Posterior vena cava (tissue), 2 donors: ENCODE data around the gene CACFD1. TPM values are rescaled to one million over a fixed set of nuclear protein-coding genes. Genes with fewer than 3 reads are reported as not detected.

Experiments used
- DNase-seq: peaks from one replicate; pipeline ENCODE4 v3.0.0-alpha.2; 2020; ENCODE audit warnings: low spot score
- intact Hi-C, 2 donors: fragments of 100-400 bp; cut with DNase I; formaldehyde crosslinking; loops; one replicate each; pipeline versions ENCODE4 v1.14.1 to v1.14.2; 2022 to 2023
- total RNA-seq, 2 donors: library from RNA; stranded (reverse); fragmentation: NEBNext Ultra II Directional; extraction: Animal tissue kit (Norgen Biotek cat#: 25700); gene quantifications; one replicate each; pipeline ENCODE4 v1.2.1, GENCODE V29; 2021
- donor health status: DM: yes; HTN: yes; CAD: no.
- donor health status: DM: yes; HTN: yes; CAD: no.

CACFD1 gene
- total RNA-seq, 2 donors from 2014 or later, result 11.7 to 13.4 TPM

DNA sequence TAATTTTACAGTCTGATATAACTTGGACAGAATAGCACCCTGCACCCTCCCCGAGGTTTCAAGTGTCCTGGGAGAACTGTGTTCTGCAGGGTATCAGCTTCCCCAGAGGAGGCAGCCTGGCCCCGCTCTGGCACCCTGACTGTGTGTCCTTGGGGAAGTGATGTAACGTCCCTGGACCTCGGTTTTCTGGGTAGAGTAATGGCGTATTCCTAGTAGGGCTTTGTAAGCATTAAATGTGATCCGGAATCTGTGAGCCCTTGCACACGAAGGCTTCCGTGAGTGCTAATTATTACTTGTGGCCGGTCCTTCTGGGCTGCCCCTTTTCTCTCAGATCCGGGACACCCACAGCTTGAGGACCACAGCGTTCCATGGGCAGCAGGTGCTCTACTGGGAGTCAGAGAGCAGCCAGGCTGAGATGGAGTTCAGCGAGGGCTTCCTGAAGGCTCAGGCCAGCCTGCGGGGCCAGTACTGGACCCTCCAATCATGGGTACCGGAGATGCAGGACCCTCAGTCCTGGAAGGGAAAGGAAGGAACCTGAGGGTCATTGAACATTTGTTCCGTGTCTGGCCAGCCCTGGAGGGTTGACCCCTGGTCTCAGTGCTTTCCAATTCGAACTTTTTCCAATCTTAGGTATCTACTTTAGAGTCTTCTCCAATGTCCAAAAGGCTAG lies 1.0 kb upstream of the CACFD1 start:
- no peak for DNase-seq
- intact Hi-C loops, result no loop called here

DNA sequence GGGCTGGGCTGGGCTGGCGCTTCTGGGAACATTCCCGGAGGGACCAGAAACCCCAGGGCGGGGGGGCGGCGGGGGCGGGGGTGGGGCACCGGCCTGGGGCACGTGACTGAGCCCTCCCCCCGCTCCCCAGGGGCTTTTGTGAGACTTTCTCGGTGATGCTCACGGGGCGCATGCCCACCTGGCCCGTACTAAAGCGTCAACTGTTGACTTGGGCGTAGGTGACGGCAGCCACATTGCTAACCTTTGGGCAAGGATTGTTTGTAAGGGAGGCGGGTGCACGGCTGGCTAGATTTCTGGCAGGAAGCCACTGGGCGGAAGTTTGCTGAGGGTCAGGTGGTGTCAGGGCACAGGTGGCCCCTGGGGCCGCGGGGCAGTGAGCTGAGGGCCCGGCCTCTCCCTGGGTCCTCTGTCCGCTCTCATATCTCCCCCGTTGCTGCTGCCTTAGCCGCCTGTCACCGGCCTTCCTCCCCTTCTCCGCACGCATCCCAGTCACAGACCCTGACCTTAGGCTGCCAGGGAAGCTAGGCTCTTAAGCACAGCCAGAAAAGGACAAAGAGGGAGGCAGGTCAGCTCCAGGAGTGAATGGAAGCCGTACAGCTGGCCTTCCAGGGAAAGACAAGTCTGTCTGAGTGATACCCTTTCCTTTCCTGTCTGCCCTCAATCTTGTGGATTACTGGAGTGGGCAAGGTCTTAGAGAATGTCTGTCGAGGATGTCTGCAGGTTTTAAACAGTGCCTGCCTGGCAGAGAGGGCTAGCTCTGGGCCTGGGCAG lies 812 bp downstream of the CACFD1 start:
- intact Hi-C loops, result no loop called here
- no peak for DNase-seq

DNA sequence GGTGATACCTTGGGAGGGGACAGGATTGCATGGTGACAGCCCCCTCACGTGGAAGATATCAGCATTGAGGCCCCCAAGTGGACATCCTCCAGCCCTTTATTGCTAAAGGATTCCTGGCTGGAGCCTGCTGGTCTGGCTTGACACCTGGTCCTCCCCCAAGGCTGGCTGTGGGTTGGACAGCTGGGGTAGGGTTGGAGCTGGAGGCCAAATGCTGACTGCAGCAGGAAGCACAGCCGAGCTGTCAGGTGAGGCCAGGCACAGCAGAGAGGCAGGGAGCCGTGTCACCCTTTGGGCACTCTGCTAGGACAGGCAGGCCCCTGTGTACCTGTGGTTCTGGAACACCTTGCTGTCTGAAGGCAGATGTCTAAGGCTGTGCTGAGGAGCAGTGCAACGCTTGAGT lies 2.2 kb downstream of the CACFD1 start:
- DNase-seq, result no peak
- intact Hi-C loops, result no loop called here

DNA sequence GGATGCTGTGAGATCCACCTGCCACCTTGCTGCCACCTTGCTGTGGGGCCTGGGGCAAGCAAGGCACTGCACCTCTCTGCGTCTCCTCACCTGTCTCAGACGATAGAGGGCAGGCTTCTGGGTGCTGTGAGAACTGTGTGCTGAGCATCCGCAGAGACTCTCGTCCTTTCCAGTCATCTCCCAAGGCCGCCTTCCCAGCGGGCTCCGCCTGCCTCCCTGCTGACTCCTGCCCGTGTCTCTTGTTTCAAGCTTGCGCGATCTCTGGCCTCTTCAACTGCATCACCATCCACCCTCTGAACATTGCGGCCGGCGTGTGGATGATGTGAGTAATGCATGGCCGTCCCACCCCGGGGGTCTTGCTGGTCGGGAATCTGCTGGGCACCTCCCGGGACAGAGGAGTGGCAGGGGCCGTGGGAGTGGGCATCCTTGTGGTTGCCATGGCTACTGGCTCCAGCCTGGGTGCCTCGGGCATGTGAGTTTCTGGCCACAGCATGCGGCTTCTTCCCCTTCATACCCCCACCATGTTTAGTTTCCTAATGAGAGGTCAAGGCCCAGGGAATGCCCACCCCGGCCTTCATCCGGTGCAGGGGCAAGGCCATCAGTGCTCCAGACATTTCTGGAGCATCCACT lies 3.6 kb downstream of the CACFD1 start:
- DNase-seq, result no peak
- intact Hi-C loops, result no loop called here

DNA sequence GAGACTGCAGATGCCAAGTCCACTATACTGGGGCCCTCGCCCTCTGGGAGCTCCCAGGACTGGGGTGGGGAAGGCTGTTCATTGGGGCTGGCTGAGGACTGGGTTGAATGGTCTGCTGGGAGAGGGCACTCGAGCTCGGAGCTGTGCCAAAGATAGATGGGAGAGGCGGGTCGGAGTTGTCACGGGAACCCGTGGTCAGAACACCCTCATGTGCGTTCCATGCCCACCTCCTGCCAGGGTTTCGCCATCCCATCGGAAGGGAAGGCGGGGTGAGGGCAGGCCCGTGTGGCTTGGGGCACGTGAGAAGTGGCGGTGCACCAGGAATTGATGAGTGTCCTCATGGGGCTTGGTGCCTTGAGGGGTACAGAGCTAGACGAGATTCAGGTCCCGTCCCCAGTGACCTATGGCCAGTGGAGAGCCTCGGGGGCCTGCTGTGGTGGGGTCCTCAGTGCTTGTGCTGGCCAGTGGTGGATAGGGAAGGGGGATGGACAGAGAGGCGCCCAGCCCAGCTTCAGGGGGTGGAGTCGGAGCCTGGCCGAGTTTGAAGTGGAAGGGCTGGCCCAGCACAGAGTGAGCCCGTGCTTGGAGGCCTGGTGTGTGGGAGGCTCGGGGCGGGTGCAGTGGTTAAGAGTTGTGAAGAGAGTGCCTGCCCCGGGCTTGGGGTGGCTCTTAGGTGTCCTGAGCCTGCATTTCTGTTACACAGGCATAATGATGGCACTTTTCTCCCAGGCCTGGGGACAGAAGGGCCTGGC lies 4.3 kb downstream of the CACFD1 start:
- no peak for DNase-seq

DNA sequence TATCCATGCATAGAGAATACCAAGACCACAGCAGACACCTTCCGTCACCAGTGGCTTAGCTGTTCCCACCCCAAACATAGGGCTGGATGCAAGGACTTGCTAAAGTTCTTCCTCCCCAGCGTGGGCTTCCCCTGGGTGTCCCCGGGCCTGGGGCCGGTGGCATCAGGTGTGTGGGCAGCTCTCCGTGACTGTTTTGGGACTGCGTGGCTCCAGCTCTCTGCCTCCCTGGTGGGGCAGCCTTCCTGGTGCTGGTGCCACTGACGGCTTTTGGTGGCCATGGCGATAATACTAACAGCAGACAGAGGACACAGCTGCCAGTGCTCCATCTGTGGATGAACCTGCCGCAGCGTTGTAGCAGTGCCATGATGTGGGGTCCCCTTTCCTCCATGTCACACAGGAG lies 4.9 kb downstream of the CACFD1 start:
- no peak for DNase-seq
- intact Hi-C loops, result no loop called here

More for the DNA sequence above, 4.3 kb downstream of the CACFD1 start:
- intact Hi-C loops, result no loop called here

DNA sequence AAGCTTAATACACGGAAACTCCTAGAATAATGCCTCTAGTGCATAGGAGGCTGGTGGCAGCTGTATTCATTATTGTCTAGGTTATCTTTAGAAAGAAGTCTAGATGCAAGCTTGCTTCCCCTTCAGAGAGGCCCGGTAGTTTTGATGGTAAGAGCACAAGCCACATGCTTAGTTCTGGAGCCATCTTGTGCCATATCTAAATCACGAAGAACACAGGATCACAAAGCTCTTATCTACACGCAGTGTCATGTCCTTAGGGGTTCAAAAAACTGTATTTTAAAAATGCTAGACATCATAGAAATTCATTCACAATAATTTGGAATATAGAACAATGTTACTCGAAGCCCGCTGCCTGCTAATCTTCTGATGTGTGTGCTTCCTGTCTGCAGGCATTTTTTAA lies 6.2 kb downstream of the CACFD1 start:
- intact Hi-C loops, result no loop called here
- DNase-seq, result no peak

DNA sequence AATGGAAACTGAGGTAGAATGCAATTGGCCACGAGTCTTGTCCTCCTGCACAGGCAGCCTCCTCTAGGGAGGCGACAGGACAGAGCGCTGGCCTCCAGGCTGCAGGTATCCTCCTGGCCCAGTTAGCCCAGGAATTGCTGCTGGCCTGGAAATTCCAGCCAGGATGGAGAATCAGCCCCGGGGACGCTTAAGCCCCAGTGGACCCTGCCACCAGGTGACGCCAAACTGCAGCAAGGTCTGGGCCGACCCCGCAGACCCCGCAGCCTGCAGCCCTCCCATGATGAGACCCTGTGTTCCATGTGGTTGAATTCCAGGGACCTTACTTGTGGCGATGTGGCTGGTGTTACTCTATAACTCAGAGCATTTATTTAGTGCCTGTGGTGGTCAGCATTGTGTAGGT lies 7.3 kb downstream of the CACFD1 start:
- intact Hi-C loops, result no loop called here

DNA sequence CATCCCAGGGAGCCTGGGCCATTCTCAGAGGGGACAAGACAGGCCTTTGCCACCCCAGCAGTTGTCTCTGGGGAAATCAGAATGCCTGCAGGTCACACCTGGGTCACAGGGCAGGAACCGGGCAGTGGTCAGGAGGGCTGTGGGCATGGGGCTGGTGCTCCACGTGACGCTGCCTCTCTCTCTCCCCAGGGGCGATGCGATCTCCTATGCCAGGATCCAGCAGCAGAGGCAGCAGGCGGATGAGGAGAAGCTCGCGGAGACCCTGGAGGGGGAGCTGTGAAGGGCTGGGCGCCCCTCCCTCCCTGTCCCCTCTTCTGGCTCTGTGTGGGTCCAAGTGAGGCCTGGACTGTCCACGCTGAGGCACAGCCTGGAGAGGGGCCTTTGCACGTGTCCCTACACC lies 8.6 kb downstream of the CACFD1 start:
- DNase-seq, result no peak
- intact Hi-C loops, result no loop called here

More for the DNA sequence above, 7.3 kb downstream of the CACFD1 start:
- DNase-seq, result no peak

DNA sequence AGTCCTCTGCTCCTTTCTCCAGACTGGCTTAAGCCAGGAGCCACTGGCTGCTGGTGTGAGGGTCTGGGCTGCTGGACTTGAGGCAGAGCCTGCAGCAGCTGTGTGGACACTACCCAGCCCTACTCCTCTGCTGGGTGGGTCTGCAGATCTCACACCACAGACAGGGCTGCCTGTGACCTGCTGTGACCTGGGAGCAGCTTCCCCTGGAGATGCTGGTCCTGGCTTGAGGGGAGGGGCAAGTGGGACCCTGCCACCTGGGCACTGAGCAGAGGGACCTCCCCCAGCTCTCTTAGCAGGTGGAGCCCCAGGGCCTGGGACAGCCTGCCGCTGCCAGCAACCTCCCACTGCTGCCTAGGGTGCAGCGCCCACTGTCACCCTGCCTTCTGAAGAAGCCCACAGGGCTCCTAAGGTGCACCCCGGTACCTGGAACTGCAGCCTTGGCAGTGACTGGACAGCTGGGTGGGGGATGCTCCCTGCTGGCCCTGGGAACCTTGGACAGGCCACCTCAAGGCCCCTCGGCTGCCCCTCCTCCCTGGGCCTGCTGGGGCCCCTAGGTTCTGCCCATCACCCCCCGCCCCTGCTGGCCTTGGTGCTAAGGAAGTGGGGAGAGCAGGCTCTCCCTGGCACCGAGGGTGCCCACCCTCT lies 9.1 kb downstream of the CACFD1 start:
- intact Hi-C loops, result no loop called here
- no peak for DNase-seq

DNA sequence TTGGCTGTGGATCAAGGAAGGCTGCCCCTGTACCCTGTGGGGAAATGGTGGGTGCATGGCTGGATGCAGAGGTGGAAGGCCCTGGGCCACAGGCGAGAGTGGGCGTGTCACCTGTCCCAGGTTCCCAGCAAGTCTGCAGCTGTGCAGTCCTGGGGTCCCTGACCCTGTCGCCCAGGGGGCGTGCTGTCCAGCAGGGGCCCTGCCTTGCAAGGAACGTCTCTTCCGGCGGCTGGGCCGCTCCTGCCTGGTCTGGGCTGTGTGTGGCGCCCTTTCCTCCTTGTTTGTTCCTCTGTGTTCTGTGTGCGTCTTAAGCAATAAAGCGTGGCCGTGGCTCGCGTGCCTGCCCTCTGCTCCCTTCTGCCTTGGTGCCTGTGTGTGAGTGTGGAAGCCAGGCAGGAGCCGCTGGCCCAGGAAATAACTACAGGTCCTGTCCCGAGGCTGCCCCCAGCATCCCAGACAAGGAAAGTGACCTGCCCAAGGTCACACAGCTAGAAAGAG lies 10.7 kb downstream of the CACFD1 start:
- intact Hi-C loops, result no loop called here
- no peak for DNase-seq

DNA sequence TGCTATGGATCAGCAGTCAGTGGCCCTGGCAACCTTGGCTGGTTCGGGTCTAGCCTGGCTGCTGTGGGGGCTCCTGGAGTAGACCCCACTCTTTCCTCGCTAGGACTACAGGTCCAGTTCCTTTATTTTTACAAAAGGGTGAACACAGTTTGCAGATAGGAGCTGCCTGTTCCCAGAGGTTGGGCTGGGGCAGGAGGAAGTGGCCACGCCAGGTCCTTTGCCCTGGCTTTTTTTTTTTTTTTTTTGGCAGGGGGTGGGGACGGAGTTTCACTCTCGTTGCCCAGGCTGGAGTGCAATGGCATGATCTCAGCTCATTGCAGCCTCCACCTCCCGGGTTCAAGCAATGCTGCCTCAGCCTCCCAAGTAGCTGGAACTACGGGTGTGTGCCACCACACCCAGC lies 11.2 kb downstream of the CACFD1 start:
- no peak for DNase-seq
- intact Hi-C loops, result no loop called here

DNA sequence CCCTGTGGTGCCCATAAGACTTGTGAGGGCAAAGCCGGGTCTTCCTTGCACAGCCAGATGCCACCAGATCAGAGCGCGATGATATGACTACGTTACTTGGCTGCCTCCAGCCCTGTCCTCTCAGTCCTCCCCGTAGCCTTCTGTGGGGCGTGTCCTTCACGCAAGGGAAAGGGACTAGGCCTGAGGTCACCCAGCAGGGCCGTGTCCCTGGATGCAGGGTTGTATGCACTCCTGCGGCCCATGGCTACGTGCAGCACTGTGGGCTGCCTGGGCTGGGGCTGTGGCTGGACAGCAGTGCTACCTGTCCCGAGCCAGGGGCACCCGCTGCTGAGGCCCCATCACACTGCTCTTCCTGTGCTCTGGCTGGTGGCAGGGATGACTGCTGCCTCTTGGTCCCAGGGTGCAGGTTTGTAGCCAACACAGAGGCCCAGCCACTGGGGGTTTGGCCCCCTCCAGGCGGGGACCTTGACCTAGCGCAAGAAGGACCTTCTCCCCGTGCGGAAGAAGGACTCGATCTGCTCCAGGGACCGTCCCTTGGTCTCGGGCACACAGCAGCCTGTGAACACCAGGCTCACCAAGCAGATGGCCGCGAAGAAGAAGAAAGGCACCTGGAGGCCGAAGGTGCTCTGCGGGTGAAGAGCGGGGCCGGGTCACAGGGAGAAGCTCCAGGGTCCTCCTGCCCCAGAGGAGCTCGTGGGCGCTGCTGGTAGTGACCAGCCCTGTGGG lies 11.9 kb downstream of the CACFD1 start:
- intact Hi-C loops, result no loop called here
- DNase-seq, result no peak

DNA sequence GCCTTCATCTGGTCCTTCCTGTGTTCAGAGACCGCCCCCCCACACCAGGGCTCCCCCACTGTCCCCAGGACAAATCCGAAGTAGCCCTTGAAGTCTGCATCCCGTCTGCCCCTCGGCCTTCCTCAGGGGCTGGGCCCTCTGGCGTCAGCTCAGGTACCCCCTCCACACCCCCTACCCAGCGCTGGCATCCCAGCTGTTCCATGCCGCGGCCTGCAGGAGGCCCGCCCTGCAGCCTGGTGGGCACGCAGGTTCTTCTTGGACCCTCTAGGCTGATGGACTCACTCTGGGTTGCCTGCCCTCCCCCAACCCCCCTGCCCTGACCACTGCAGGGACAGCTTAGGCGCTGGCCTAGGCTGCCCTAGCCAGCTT lies 12.5 kb downstream of the CACFD1 start:
- DNase-seq, result no peak
- intact Hi-C loops, result no loop called here

DNA sequence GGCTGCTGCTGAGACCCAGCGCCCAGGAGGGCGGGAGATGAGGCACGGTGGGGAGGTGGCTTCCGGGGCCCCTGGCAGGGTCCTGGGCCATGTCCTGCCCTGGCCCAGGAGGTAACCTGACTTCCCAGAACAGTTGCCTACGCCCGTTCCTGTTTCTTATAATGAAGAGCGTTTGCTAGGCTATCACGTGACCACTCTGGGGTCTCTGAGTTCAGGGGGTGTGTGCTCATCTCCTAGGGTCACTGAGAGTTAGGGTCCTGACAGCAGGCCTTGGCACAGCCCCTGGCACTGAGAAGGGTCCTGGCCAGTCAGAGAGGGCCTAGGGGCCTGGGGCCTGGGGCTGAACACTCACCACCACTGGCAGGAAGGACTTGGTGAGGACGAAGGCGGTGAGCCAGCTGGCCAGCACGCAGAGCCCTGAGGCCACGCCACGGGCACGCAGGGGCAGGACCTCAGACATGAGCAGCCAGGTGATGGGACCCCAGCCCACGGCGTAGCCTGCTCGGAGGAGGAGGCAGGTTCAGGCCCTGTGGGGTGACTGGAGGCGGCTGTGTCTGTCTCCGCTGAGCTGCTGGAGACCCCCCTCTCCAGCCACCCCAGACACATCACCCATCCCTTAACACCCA lies 13.1 kb downstream of the CACFD1 start:
- intact Hi-C loops, result no loop called here
- no peak for DNase-seq

DNA sequence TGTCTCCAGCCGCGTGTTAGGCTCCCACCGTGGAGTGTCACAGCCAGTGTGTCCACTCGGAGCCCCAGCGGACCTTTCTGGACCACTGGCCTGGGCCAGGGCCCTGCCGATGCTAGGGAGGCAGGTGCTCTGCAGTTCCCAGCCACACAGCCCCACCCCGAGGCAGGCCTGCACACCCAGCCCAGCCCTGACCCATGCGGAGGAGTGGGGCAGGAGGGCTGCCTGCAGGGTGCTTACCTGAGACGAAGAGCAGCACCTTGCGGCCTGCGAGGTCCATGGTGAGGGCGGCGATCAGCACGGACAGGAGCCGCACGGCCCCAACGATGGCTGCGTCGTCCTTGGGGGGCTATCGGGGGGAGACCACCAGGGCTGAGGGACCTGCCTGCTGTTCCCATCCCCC lies 14.0 kb downstream of the CACFD1 start:
- intact Hi-C loops, result no loop called here
- no peak for DNase-seq

DNA sequence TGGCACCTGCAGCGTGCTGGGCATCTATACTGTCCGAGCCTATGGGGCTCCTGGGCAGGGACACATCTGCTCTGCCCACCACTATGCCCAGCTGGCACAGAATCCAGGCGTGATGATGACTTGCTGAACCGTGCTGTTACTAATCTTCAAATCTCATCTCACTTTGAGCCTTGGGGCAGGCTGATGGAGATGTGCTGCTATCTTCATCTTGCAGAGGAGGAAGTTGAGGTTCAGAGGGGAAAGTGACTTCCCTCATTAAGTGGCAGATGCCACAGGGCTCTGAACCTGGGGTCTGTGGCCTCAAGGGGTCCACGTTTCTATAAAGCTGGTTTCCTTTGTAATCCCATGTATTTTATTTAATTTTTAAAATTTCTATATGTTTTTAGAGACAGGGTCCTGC lies 14.4 kb downstream of the CACFD1 start:
- intact Hi-C loops, result no loop called here
- no peak for DNase-seq

DNA sequence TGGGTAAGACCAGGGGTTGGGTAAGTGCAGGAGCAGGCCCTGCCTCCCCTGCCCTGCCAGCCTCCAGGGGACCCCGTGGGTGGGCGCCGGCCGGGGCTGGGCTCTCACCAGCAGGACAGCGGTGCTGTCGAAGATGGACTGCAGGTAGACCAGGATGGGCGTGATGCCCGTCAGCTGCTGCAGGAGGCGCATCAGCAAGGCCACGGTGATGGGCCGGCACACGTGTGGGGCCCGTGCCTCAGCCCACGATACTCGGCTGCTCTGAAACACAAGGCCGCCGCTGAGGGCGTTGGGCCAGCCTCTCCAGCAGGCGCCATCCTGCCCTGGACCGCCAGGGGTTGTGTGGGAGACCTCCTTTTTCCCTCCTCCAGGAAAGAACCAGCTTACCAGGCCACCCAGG lies 15.1 kb downstream of the CACFD1 start:
- intact Hi-C loops, result no loop called here
- DNase-seq, result no peak
